UCSD-AML1 (cell line): ENCODE measurements around the gene RBBP8.

ENCODE experiments used
- DNase-seq: peaks from one replicate; lab custom pipeline; 2025; ENCODE audit not compliant: unreplicated experiment; lab: John Stamatoyannopoulos, UW

RBBP8 gene

GRCh38 chr18:23059541-23060465, 126.7 kb downstream of the RBBP8 start:
- DNase-seq = no peak

- DNase-seq = no peak
These were observed 128.9 kb downstream of the RBBP8 start for GRCh38 chr18:23062011-23062410.

GRCh38 chr18:23063502-23063901, 130.4 kb downstream of the RBBP8 start:
- no peak for DNase-seq

GRCh38 chr18:23065234-23065806, 132.2 kb downstream of the RBBP8 start:
- no peak for DNase-seq

GRCh38 chr18:23066060-23066459, 132.9 kb downstream of the RBBP8 start:
- DNase-seq = no peak

- DNase-seq = no peak
These were observed 133.4 kb downstream of the RBBP8 start for GRCh38 chr18:23066504-23067039.

GRCh38 chr18:23067236-23067635, 134.1 kb downstream of the RBBP8 start:
- DNase-seq = no peak

- DNase-seq = no peak
These were observed 134.9 kb downstream of the RBBP8 start for GRCh38 chr18:23068011-23068410.

GRCh38 chr18:23068570-23069310, 135.6 kb downstream of the RBBP8 start:
- no peak for DNase-seq

- DNase-seq = no peak
These were observed 136.4 kb downstream of the RBBP8 start for GRCh38 chr18:23069481-23069880.

GRCh38 chr18:23069898-23070297, 136.8 kb downstream of the RBBP8 start:
- no peak for DNase-seq

GRCh38 chr18:23071285-23071684, 138.2 kb downstream of the RBBP8 start:
- DNase-seq = peak; percentile 85

GRCh38 chr18:23072079-23072478, 139.0 kb downstream of the RBBP8 start:
- DNase-seq = no peak

- no peak for DNase-seq
These were observed 141.0 kb downstream of the RBBP8 start for GRCh38 chr18:23073996-23074606.
